ENCODE measurements around the gene CEMIP2. TPM values are rescaled to one million over a fixed set of nuclear protein-coding genes. Genes with fewer than 3 reads are reported as not detected.

Gene CEMIP2
- total RNA-seq, 4 donors from 2014 or later, result 93.7 to 184 (median 110) TPM

- no peak for TF ChIP-seq CTCF (IDR thresholded peaks at IDR 0.05; ENCODE audit: low read depth)
Measured at GRCh38 chr9:71783120-71783523, 14.8 kb upstream of the CEMIP2 start.

- no peak for TF ChIP-seq CTCF (IDR thresholded peaks at IDR 0.05; ENCODE audit: low read depth)
Measured at GRCh38 chr9:71781391-71781790, 13.1 kb upstream of the CEMIP2 start.

- no peak for TF ChIP-seq CTCF (IDR thresholded peaks at IDR 0.05; ENCODE audit: low read depth)
Measured at GRCh38 chr9:71780953-71781352, 12.6 kb upstream of the CEMIP2 start.

GRCh38 chr9:71778085-71778484 lies 9.8 kb upstream of the CEMIP2 start:
- no peak for TF ChIP-seq CTCF (IDR thresholded peaks at IDR 0.05; ENCODE audit: low read depth)

DNA sequence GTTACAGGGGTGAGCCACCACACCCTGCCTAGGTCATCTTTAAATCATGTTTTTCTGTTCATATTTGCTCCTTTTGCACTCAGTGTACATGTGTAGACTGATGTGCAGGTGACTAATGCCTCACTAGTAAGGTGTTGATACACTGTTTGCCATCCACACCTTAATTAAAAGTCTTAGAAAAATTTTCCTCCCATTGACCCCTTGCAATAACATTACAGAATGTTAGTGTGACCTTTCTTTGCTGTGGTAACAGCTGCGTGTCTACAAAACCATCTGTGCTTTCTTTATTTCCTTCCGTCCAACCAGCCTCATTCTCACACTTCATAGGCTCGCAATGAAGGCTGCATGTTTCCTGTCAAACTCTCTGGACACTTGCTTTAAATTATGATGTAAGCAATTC lies 6.6 kb upstream of the CEMIP2 start:
- TF ChIP-seq CTCF (IDR thresholded peaks at IDR 0.05; ENCODE audit: low read depth), result no peak

- no peak for TF ChIP-seq CTCF (IDR thresholded peaks at IDR 0.05; ENCODE audit: low read depth)
Measured at GRCh38 chr9:71772726-71773125, 4.4 kb upstream of the CEMIP2 start.

GRCh38 chr9:71770170-71770569 lies 1.9 kb upstream of the CEMIP2 start:
- TF ChIP-seq CTCF (IDR thresholded peaks at IDR 0.05; ENCODE audit: low read depth), result no peak

All from subcutaneous adipose tissue (tissue), 4 donors.